Hematopoietic multipotent progenitor cell treated with erythropoietin and hydrocortisone succinate and interleukin-3 and kit ligand, for 8 days (in vitro differentiated cells): ENCODE data around the gene NUDT14.

ENCODE experiments used
- DNase-seq: peaks from one replicate; pipeline ENCODE4 v3.0.0-alpha.2; 2015

The NUDT14 gene

DNA sequence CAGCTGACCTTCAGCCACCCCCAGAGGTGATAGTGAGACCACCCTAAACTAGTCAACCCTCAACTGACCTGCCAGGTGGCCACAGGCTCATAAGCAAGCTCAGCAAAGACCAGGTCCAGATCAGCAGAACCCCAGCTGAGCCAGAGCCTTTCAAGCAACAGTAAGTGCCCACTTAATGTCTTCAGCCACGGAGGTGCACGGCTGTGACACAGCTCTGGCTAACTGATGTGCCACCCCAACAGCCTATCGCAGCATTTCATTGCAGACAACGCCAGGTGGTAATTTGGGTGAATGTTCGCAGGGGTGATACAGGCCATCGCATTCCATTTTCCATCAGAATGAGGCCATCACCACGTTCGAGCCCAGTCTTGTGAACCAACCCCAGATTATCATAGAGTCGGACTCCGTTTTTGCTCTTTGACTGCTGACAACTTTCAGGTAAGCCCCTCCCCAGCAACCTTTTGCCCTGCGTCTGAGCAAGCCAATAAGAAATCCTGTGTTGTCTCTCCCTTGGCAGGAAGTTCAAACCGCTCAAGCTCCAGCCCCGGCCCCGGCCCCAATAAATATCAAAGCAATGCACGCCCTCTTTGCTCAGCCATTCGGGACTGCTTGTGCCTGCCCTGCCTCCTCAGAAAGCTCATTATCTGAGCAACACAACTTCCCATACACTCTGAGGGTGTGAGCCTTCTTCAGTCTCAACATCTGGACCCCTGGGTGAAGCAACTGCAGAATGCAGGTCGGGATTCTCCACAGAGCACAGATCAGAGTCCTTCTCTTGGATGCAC, 56.9 kb downstream of the NUDT14 start:
- no peak for DNase-seq

- no peak for DNase-seq
Measured at GRCh38 chr14:105123064-105123665, 57.9 kb downstream of the NUDT14 start.
